ENCODE measurements around the gene MIDN. TPM values are rescaled to one million over a fixed set of nuclear protein-coding genes. Genes with fewer than 3 reads are reported as not detected.
A peak's percentile ranks its signal among the peaks of the same experiment; 100 is the strongest.
"Not testable (repeated sequence)": the region's sequence is repeated elsewhere in the genome, so short reads cannot be mapped to it uniquely, and the experiment has no call there.

The MIDN gene
- polyA plus RNA-seq (ENCODE audit: insufficient read depth in 1 of 5, insufficient read length in 5 of 5, low replicate concordance in 1 of 5), result 10 to 100 TPM; 29.5 to 67.9 (median 40.8) TPM
- long read RNA-seq, donor 1, partial matches to known transcripts, result 59 of 72 reads
- long read RNA-seq, donor 1, other reads (novel, unspliced or antisense), result 0 of 72 reads
- long read RNA-seq, donor 2, partial matches to known transcripts, result 0 of 3 reads
- long read RNA-seq, donor 2, other reads (novel, unspliced or antisense), result 0 of 3 reads
- long read RNA-seq, donor 3, partial matches to known transcripts, result 24 of 27 reads
- long read RNA-seq, donor 3, other reads (novel, unspliced or antisense), result 0 of 27 reads
- long read RNA-seq, donor 4, partial matches to known transcripts, result 36 of 39 reads
- long read RNA-seq, donor 4, other reads (novel, unspliced or antisense), result 0 of 39 reads
- long read RNA-seq, donor 5, partial matches to known transcripts, result 14 of 21 reads
- long read RNA-seq, donor 5, other reads (novel, unspliced or antisense), result 0 of 21 reads
- long read RNA-seq, donor 6, partial matches to known transcripts, result 12 of 26 reads
- long read RNA-seq, donor 6, other reads (novel, unspliced or antisense), result 0 of 26 reads
- long read RNA-seq, donor 7, transcript MIDN-201 (8 exons, 3,790 nt), result major isoform, 11 of 15 reads
- long read RNA-seq, donor 7, partial matches to known transcripts, result 0 of 15 reads
- long read RNA-seq, donor 7, other reads (novel, unspliced or antisense), result 0 of 15 reads
- long read RNA-seq, donor 8, partial matches to known transcripts, result 41 of 47 reads
- long read RNA-seq, donor 8, other reads (novel, unspliced or antisense), result 0 of 47 reads

DNA sequence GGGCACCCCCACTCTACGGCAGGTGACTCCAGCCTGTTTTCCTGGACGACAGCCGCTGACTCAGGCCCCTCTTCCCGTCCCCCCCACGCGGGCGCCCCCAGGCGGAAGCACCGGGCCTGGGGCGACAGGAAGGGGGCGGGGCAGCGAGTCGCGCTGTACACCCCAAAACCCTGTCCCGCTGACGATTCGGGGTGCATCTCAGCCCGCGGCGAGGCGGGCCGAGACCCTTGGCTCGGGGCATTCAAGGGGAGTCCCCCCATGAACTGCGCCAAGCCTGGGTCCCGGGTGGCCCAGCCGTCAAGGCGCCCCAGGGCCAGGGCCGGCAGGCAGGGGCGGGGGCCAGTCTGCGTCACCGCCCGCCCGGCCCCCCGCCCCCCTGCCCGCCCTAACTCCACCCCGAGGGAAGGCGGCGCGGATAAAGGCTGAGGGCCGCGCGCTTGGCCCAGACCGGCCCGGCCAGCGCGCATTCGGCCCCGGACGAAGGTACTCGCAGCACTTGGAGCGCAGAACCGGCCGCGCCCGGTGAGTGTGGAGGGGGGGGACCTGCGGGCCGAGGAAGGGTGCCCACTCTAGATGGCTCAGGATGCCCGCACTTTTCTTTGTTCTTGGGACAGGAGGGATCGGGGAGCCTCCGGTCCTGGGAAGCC lies at the start of gene MIDN:
TSS of gene MIDN (plus strand) at position 445 of the 647 bp plus-strand sequence. CDS start 1,714 bp downstream, outside the sequence.
- peak in 1 of 2 donors; percentile 87 for DNase-seq

DNA sequence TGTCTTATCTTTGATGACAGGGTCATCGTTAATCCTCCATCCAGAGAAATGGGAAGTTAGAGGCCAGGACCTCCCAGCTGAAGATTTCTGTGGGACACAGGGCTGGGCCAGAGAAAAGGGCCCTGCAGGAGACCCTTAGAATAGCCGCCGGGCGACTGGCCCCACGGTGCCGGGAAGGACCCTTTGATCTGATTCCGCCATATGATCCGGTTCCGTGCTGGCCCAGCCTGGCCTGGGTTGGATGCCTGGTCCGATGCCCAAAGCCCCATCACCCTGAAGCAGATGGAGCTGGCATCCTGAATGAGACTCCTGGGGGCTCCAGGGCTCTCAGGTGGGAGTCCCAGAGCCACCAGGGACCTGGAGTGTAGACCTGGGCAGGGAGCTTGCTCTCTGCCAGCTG lies 48.9 kb upstream of the MIDN start:
- DNase-seq, result no peak

GRCh38 chr19:1200614-1201013 lies 47.8 kb upstream of the MIDN start:
- DNase-seq, result not testable (repeated sequence)

DNA sequence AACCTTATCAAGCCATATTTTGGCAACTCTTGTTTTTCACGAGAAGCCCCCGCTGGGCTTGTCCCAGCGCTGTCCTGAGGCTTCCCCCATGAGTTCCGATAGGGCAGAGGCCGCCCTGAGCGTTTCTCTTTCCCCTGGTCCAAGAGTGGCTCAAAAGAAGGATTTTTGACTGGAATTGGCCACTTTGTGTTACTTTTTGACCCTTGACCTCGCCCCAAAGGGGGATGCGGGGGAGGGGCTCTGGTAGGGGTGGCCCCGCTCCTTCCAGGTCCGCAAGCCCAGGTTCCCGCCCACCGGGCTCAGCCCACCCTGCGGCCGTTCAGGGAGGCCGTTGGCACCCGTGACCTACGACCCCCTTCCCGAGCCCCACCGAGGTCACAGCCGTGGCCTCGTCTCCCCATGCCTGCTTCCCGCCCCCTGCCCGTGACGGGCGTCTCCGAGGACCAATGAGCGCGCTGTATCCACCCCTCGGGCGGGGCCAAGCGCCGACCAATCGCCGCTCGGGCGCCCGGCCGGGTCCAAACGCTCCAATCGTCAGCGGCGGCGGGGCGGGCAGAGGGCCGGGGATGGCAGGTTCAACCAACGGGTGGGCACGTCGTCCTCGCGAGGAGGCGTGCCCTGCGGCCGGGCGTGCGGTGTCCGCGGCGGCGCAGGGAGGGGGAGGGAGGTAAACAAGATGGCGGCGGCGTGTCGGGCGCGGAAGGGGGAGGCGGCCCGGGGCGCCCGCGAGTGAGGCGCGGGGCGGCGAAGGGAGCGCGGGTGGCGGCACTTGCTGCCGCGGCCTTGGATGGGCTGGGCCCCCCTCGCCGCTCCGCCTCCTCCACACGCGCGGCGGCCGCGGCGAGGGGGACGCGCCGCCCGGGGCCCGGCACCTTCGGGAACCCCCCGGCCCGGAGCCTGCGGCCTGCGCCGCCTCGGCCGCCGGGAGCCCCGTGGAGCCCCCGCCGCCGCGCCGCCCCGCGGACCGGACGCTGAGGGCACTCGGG lies 43.0 kb upstream of the MIDN start, which contains the start of gene STK11:
TSS of gene STK11 (plus strand) at position 665 of the 986 bp plus-strand sequence. CDS start 1,136 bp downstream, outside the sequence.
- DNase-seq, result peak; percentile 96 to 97

DNA sequence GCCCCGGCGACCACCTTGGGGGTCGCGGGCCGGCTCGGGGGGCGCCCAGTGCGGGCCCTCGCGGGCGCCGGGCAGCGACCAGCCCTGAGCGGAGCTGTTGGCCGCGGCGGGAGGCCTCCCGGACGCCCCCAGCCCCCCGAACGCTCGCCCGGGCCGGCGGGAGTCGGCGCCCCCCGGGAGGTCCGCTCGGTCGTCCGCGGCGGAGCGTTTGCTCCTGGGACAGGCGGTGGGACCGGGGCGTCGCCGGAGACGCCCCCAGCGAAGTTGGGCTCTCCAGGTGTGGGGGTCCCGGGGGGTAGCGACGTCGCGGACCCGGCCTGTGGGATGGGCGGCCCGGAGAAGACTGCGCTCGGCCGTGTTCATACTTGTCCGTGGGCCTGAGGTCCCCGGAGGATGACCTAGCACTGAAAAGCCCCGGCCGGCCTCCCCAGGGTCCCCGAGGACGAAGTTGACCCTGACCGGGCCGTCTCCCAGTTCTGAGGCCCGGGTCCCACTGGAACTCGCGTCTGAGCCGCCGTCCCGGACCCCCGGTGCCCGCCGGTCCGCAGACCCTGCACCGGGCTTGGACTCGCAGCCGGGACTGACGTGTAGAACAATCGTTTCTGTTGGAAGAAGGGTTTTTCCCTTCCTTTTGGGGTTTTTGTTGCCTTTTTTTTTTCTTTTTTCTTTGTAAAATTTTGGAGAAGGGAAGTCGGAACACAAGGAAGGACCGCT lies 42.1 kb upstream of the MIDN start:
- DNase-seq, result no peak

DNA sequence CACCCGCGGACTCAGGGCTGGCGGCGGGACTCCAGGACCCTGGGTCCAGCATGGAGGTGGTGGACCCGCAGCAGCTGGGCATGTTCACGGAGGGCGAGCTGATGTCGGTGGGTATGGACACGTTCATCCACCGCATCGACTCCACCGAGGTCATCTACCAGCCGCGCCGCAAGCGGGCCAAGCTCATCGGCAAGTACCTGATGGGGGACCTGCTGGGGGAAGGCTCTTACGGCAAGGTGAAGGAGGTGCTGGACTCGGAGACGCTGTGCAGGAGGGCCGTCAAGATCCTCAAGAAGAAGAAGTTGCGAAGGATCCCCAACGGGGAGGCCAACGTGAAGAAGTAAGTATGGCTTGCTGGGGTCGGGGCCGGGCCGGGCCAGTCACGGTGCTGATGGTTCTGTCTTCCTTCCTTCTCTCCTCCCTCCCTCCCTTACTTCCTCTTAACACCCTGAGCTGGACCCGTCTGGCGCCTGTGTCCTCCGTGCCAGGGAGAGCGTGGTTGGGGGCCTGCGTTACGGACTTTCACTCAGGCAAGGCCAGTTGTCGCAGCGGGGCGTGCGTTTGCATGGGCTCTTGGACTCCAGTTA lies 41.4 kb upstream of the MIDN start:
- no peak for DNase-seq

GRCh38 chr19:1208830-1209229 lies 39.6 kb upstream of the MIDN start:
- not testable (repeated sequence) for DNase-seq

- DNase-seq, result no peak
Measured at GRCh38 chr19:1210227-1210538, 38.2 kb upstream of the MIDN start.

DNA sequence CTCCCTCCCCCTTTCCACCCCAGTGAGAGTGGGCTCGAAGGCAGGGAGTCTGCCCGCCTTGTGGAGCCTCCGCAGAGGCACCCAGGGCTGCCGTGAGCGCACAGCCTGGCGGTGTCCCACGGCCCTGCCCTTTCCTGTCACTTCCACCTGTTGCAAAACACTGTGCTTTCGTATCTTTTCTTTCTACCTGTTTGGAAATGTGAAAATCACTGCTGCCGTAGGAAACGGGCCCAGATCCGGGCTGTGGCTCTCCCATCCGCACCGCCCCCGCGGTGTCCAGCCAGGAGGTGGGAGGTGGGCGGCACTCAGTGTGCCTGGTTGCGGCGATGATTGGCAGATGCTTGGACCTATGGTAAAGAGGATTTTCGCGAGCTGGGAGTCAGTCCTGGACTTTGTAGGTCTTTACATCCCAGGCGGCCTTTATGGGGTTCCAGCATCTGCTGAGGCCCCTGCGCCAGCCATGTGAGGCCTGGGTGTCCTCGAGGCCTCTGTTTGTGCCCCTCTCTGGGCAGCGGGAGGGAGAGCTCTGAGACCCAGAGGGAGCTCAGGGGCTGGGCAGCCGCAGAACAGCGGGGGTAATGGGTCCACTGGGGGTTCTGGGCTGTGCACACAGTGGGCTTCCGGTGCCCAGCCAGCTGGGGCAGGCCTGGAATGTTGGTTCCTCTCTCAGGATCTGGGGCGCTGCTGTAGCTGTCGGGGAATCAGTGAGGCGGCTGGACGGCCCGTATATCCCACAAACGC lies 36.7 kb upstream of the MIDN start:
- DNase-seq, result no peak

GRCh38 chr19:1213391-1214286 lies 34.7 kb upstream of the MIDN start:
- DNase-seq, result no peak

DNA sequence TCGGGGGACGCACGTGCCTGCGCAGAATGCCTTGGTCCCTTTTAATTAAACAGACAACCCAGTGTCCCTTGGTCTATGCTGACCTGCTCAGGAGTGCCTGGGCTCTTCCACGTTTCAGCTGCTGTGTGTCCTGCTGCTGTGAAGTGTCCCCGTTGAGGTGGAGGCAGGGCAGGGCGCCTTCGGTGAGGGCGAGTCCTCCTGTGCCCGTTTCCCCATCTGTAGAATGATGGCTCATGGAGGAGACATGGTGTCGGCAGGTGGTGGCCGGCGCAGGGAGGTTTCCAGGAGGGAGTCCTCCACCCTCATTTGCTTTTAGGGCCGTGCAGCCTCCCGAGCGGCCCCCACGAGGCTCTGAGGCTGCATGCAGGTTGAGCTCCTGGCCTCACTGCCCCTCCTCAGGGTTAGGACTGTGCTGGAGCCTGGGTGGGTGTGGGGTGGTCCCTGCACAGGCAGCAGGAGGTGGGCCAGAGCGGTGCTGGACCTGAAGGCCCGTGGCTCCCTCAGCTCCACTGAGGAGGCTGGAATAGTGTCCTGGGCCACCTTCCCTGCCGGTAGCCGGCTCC lies 34.0 kb upstream of the MIDN start:
- DNase-seq, result no peak

GRCh38 chr19:1214862-1215731 lies 33.3 kb upstream of the MIDN start:
- DNase-seq, result no peak

GRCh38 chr19:1216756-1217155 lies 31.6 kb upstream of the MIDN start:
- no peak for DNase-seq

DNA sequence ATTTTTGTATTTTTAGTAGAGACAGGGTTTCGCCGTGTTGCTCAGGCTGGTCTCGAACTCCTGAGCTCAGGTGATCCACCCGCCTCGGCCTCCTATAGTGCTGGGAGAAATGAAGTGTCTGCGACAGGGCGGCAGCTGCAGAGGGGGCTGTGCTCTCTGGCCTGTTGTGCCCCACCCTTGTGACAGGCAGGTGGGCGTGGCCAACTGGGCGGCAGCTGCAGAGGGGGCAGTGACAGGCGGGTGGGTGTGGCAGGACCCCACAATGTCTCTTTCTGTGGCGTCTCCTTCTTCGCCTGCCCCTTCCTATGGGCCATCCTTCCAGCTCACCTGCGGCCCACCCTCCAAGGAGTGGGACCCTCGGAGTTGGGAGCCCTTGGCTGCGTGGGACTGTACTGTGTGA lies 31.0 kb upstream of the MIDN start:
- DNase-seq, result no peak

DNA sequence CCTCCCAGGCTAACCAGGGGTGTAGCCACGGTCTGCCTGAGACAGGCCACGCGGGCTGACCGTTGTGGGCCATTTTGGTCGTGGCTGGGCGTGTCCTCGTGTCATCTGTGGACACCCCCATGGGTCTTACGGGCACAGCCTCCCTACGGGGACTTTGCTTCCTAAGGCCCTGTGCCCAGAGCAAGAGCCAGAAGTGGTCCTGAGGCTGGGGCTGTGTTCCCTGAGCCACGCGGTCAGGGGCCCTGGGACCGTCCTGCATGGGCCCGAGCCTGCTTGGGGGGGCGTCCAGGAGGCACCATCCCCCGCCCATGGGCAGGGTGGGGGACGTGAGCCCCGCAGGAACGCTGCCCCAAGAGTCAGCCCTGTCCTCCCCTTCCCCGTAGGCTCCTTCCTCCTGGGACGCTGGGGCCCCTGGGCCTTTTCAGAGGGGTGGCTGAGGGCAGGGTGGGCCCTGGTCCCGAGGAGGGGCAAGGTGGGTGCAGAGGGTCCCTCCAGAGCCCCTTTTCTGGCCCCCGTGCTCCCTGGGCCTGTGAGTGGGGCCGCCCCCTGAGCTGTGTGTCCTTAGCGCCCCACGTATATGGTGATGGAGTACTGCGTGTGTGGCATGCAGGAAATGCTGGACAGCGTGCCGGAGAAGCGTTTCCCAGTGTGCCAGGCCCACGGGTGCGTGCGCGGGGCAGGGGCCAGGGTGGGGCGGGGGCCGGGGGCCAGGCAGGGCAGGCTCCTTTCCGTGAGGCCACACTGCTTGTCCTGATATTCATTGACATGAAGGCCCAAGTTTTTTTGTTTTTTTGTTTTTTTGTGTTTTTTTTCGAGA lies 29.4 kb upstream of the MIDN start:
- no peak for DNase-seq

Data from right lung (tissue), 10 donors.